DOHH2 (cell line): Measurements from ENCODE around the gene PRLH.

Source experiments
- H3F3A ChIP-seq: fragments of 200-600 bp; sonication (generic), shearing (Covaris generic); 2 replicates; pipeline ENCODE4 v1.6.0; 2016; ENCODE audit warnings: antibody characterized with exemption, mild to moderate bottlenecking; ENCODE audit not compliant: control insufficient read depth, insufficient read depth
- H3K27ac ChIP-seq: fragments of 200-600 bp; sonication (generic); 2 replicates; pipeline ENCODE4 v1.5.1; 2014; ENCODE audit warnings: low read depth, mild to moderate bottlenecking, low read length, moderate library complexity
- H3K27me3 ChIP-seq: fragments of 200-600 bp; sonication (generic); 2 replicates; pipeline ENCODE4 v1.6.1; 2014; ENCODE audit warnings: mild to moderate bottlenecking, low read length, mixed read lengths; ENCODE audit not compliant: control insufficient read depth
- H3K36me3 ChIP-seq: fragments of 200-600 bp; sonication (generic); 2 replicates; pipeline ENCODE4 v1.6.1; 2014; ENCODE audit warnings: mild to moderate bottlenecking, low read length, moderate library complexity, mixed read lengths; ENCODE audit not compliant: control insufficient read depth
- H3K4me1 ChIP-seq: fragments of 200-600 bp; sonication (generic); 2 replicates; pipeline ENCODE4 v1.6.1; 2014; ENCODE audit warnings: mild to moderate bottlenecking, low read length, mixed read lengths; ENCODE audit not compliant: control insufficient read depth
- H3K4me2 ChIP-seq: fragments of 200-600 bp; sonication (generic); 2 replicates; pipeline ENCODE4 v1.6.0; 2014; ENCODE audit warnings: mild to moderate bottlenecking, low read length, moderate library complexity
- H3K4me3 ChIP-seq: fragments of 200-600 bp; sonication (generic); 2 replicates; pipeline ENCODE4 v1.5.1; 2014; ENCODE audit warnings: mild to moderate bottlenecking, low read length, mixed read lengths
- H3K79me2 ChIP-seq: fragments of 200-600 bp; sonication (generic); 2 replicates; pipeline ENCODE4 v1.6.1; 2014; ENCODE audit warnings: mild to moderate bottlenecking, low read length, mixed read lengths; ENCODE audit not compliant: control insufficient read depth
- H3K9me2 ChIP-seq: fragments of 200-600 bp; sonication (generic); replicated peaks from 2 replicates; pipeline ENCODE4 v1.6.1; 2014; ENCODE audit warnings: mild to moderate bottlenecking, low read length, mixed read lengths; ENCODE audit not compliant: control insufficient read depth
- H3K9me3 ChIP-seq: fragments of 200-600 bp; sonication (generic); 2 replicates; pipeline ENCODE4 v1.6.1; 2014; ENCODE audit warnings: antibody characterized with exemption, low read length, mixed read lengths; ENCODE audit not compliant: control insufficient read depth, insufficient read depth
- H4K20me1 ChIP-seq: fragments of 200-600 bp; sonication (generic); 2 replicates; pipeline ENCODE4 v1.6.0; 2014; ENCODE audit warnings: low read depth, mild to moderate bottlenecking, antibody characterized with exemption, low read length, moderate library complexity; ENCODE audit not compliant: control insufficient read depth, insufficient read depth
- EZH2phosphoT487 ChIP-seq: fragments of 200-600 bp; sonication (generic); IDR thresholded peaks from 2 replicates; pipeline ENCODE4 v1.6.1; 2017; ENCODE audit warnings: borderline replicate concordance, mild to moderate bottlenecking, antibody characterized with exemption, low read length, moderate library complexity, mixed read lengths
- TF ChIP-seq, protein P1 (sequence below): fragments of 200-600 bp; sonication (generic); IDR thresholded peaks from one replicate; pipeline ENCODE4 v1.5.1; 2014; ENCODE audit warnings: antibody characterized with exemption, mild to moderate bottlenecking, low read depth, low read length; ENCODE audit not compliant: poor library complexity, severe bottlenecking

Gene PRLH

GRCh38 chr2:237519506-237520245, 46.7 kb upstream of the PRLH start:
- Histone ChIP-seq H3K79me2 (no peaks in the 10 kb centered on the region), H3K4me1 (peaks cover 11% of the 10 kb centered on the region), H3F3A (no peaks in the 10 kb centered on the region), H3K4me3 (no peak overlapping the region), H3K27me3 (no peaks in the 10 kb centered on the region), H3K9me3 (no peaks in the 10 kb centered on the region), H3K9me2 (no peaks in the 10 kb centered on the region), H3K36me3 (no peaks in the 10 kb centered on the region), H4K20me1 (no peaks in the 10 kb centered on the region), H3K27ac (no peak overlapping the region), H3K4me2 (no peak overlapping the region)
- TF ChIP-seq, protein P1, sequence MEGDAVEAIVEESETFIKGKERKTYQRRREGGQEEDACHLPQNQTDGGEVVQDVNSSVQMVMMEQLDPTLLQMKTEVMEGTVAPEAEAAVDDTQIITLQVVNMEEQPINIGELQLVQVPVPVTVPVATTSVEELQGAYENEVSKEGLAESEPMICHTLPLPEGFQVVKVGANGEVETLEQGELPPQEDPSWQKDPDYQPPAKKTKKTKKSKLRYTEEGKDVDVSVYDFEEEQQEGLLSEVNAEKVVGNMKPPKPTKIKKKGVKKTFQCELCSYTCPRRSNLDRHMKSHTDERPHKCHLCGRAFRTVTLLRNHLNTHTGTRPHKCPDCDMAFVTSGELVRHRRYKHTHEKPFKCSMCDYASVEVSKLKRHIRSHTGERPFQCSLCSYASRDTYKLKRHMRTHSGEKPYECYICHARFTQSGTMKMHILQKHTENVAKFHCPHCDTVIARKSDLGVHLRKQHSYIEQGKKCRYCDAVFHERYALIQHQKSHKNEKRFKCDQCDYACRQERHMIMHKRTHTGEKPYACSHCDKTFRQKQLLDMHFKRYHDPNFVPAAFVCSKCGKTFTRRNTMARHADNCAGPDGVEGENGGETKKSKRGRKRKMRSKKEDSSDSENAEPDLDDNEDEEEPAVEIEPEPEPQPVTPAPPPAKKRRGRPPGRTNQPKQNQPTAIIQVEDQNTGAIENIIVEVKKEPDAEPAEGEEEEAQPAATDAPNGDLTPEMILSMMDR: no peak
- no peak for TF ChIP-seq EZH2phosphoT487

DNA sequence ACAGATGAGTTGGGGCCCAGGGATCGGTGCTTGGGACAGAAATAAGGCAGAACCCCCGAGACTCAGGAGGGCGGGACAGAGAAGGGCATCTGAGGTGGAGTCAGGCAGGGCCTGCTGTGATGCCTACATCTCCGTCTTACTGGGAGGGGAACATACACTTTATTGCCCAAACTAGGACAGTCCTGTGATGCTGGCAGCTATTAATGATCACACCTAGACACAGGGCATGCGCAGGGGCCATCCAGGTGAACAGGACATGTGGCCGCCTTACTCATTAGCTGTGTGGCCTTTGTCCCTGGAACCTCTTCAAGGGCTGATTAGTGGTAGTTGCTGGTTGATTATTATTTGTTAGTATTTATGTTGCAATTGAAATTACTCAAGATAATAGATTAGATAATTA, 46.1 kb upstream of the PRLH start:
- Histone ChIP-seq H3K9me2 (no peaks in the 10 kb centered on the region), H3K9me3 (no peaks in the 10 kb centered on the region), H3K4me1 (peaks cover 5% of the 10 kb centered on the region), H3F3A (no peaks in the 10 kb centered on the region), H3K36me3 (no peaks in the 10 kb centered on the region), H3K79me2 (no peaks in the 10 kb centered on the region), H3K4me3 (no peak overlapping the region), H3K27ac (no peak overlapping the region), H4K20me1 (no peaks in the 10 kb centered on the region), H3K4me2 (no peak overlapping the region), H3K27me3 (no peaks in the 10 kb centered on the region)
- no peak for TF ChIP-seq EZH2phosphoT487
- TF ChIP-seq, protein P1: no peak

GRCh38 chr2:237524631-237525030, 41.7 kb upstream of the PRLH start:
- Histone ChIP-seq H3K4me2 (no peak overlapping the region), H3K4me1 (peaks cover 7% of the 10 kb centered on the region), H3K27me3 (no peaks in the 10 kb centered on the region), H3K9me3 (no peaks in the 10 kb centered on the region), H3F3A (no peaks in the 10 kb centered on the region), H3K9me2 (no peaks in the 10 kb centered on the region), H3K36me3 (no peaks in the 10 kb centered on the region), H3K27ac (no peak overlapping the region), H4K20me1 (no peaks in the 10 kb centered on the region), H3K79me2 (no peaks in the 10 kb centered on the region), H3K4me3 (no peak overlapping the region)
- TF ChIP-seq, protein P1: no peak
- no peak for TF ChIP-seq EZH2phosphoT487
